HEK293 (cell line): ENCODE data around the gene FSTL3.

Source experiments
- CTCF ChIA-PET: fragments of 350-600 bp; formaldehyde crosslinking; extraction: SDS; loops from one replicate; lab custom pipeline; 2021; ENCODE audit warnings: antibody characterized with exemption; lab: Yijun Ruan, JAX
- POLR2A ChIA-PET: fragments of 300-600 bp; formaldehyde crosslinking; extraction: SDS; loops from one replicate; lab custom pipeline; 2020; ENCODE audit warnings: antibody characterized with exemption, inconsistent platforms; lab: Yijun Ruan, JAX
- H3K27ac ChIP-seq: fragments of 200-500 bp; sonication (Bioruptor generic); 2 replicates; pipeline ENCODE4 v1.5.1; 2014; ENCODE audit warnings: low read depth, low read length, control low read depth, inconsistent platforms; ENCODE audit errors: extremely low read depth
- H3K36me3 ChIP-seq, 2 experiments: fragments of 200-500 bp in 1 of 2; sonication (Bioruptor generic) in 1 of 2; 1 replicate in 1 of 2; 2 replicates in 1 of 2; pipeline ENCODE4 v1.5.1; 2014 to 2017; ENCODE audit warnings: inconsistent platforms in 2 of 2, low read length in 2 of 2; ENCODE audit not compliant: control insufficient read depth in 2 of 2, insufficient read depth in 1 of 2
- H3K4me1 ChIP-seq: fragments of 200-500 bp; sonication (Bioruptor generic); 2 replicates; pipeline ENCODE4 v1.5.1; 2014; ENCODE audit warnings: mild to moderate bottlenecking, low read length, inconsistent platforms; ENCODE audit not compliant: control insufficient read depth, insufficient read depth
- H3K4me3 ChIP-seq: 2 replicates; pipeline ENCODE4 v1.5.1; 2011; ENCODE audit warnings: low read depth, mild to moderate bottlenecking, control low read depth, low read length, moderate library complexity
- H3K9me3 ChIP-seq: fragments of 200-500 bp; sonication (Bioruptor generic); 2 replicates; pipeline ENCODE4 v1.5.1; 2014; ENCODE audit warnings: low read depth, low read length, inconsistent platforms; ENCODE audit not compliant: control insufficient read depth, insufficient read depth
- GLIS1 ChIP-seq: fragments of 450-650 bp; formaldehyde crosslinking; IDR thresholded peaks from 2 replicates; pipeline ENCODE4 v1.5.1; 2016; ENCODE audit warnings: missing biosample characterization, missing genetic modification characterization
- YY2 ChIP-seq: fragments of 450-650 bp; formaldehyde crosslinking; IDR thresholded peaks from 2 replicates; pipeline ENCODE4 v1.5.1; 2016; ENCODE audit warnings: missing biosample characterization, missing genetic modification characterization
- ZBTB7A ChIP-seq: fragments of 450-650 bp; formaldehyde crosslinking; IDR thresholded peaks from 2 replicates; pipeline ENCODE4 v1.5.1; 2016; ENCODE audit warnings: low read depth, missing biosample characterization, missing genetic modification characterization
- ZFP37 ChIP-seq: fragments of 450-650 bp; formaldehyde crosslinking; IDR thresholded peaks from 2 replicates; pipeline ENCODE4 v1.5.1; 2016; ENCODE audit warnings: missing biosample characterization, missing genetic modification characterization
- ZIC2 ChIP-seq: fragments of 450-650 bp; formaldehyde crosslinking; IDR thresholded peaks from 2 replicates; pipeline ENCODE4 v1.5.1; 2016; ENCODE audit warnings: missing biosample characterization, missing genetic modification characterization
- ZNF10 ChIP-seq: fragments of 450-650 bp; formaldehyde crosslinking; IDR thresholded peaks from 2 replicates; pipeline ENCODE4 v1.5.1; 2017; ENCODE audit warnings: missing biosample characterization, missing genetic modification characterization
- ZNF19 ChIP-seq: fragments of 450-650 bp; formaldehyde crosslinking; IDR thresholded peaks from 2 replicates; pipeline ENCODE4; 2016; ENCODE audit warnings: missing biosample characterization, missing genetic modification characterization, low read depth
- ZNF214 ChIP-seq: fragments of 450-650 bp; formaldehyde crosslinking; IDR thresholded peaks from 2 replicates; pipeline ENCODE4 v1.5.1; 2017; ENCODE audit warnings: missing biosample characterization, mild to moderate bottlenecking, missing genetic modification characterization, borderline replicate concordance
- ZNF324 ChIP-seq: fragments of 450-650 bp; formaldehyde crosslinking; IDR thresholded peaks from 2 replicates; pipeline ENCODE4 v1.5.1; 2016; ENCODE audit warnings: missing biosample characterization, missing genetic modification characterization
- ZNF341 ChIP-seq: fragments of 450-650 bp; formaldehyde crosslinking; IDR thresholded peaks from 2 replicates; pipeline ENCODE4; 2016; ENCODE audit warnings: low read depth, missing biosample characterization, missing genetic modification characterization
- ZNF501 ChIP-seq: fragments of 450-650 bp; formaldehyde crosslinking; IDR thresholded peaks from 2 replicates; pipeline ENCODE4 v1.5.1; 2016; ENCODE audit warnings: missing biosample characterization, missing genetic modification characterization
- ZNF629 ChIP-seq: fragments of 450-650 bp; formaldehyde crosslinking; IDR thresholded peaks from 2 replicates; pipeline ENCODE4 v1.5.1; 2017; ENCODE audit warnings: missing biosample characterization, missing genetic modification characterization
- ZNF747 ChIP-seq: fragments of 450-650 bp; formaldehyde crosslinking; IDR thresholded peaks from 2 replicates; pipeline ENCODE4 v1.5.1; 2016; ENCODE audit warnings: missing biosample characterization, missing genetic modification characterization
- ZXDB ChIP-seq: fragments of 450-650 bp; formaldehyde crosslinking; IDR thresholded peaks from 2 replicates; pipeline ENCODE4 v1.5.1; 2016; ENCODE audit warnings: missing biosample characterization, missing genetic modification characterization
- TF ChIP-seq, protein P1 (sequence below): fragments of 450-650 bp; formaldehyde crosslinking; IDR thresholded peaks from 2 replicates; pipeline ENCODE4 v1.5.1; 2016; ENCODE audit warnings: missing biosample characterization, missing genetic modification characterization
- TF ChIP-seq, protein P2 (sequence below): fragments of 450-650 bp; formaldehyde crosslinking; conservative IDR thresholded peaks from 2 replicates; pipeline ENCODE4 v1.5.1; 2016; ENCODE audit warnings: low read depth, missing biosample characterization, missing genetic modification characterization

Gene FSTL3

DNA sequence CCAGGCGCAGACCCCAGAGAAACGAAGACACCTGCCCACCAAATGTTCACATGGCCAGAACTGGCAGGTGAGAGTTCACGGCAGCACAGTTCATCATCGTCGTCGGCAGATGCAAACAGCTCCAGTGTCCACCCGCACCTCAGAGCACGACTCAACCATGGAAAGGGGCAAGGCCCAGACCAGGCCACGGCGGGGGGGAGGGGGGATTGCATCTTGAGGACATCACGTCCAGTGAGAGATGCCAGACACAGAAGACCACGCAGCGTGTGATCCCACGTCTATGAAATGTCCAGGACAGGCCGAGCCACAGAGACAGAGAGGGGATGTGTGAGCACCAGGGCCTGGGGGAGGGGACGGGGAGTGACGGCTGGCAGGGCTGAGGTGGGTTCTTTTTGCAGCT lies 20.5 kb upstream of the FSTL3 start:
- Histone ChIP-seq H3K9me3 (no peaks in the 10 kb centered on the region), H3K36me3 (peaks cover 7 to 86% of the 10 kb centered on the region in 2 experiments; a peak in 2 of 3 replicates), H3K27ac (peak overlapping the region; percentile 31; the same call in 1 of the 2 replicates), H3K4me3 (no peak overlapping the region), H3K4me1 (no peaks in the 10 kb centered on the region; the same call in 1 of the 2 replicates)
- ChIA-PET POLR2A (interaction anchor here (0.6 to 1.4 kb wide), 3 partner anchors 8 to 25 kb away, joined by 3 to 8 read pairs (median 3); partner anchors contain the start of gene RNF126), CTCF (no interaction called here)
- TF ChIP-seq ZNF324: no peak
- no peak for TF ChIP-seq ZFP37 (tag by site-specific recombination)
- no peak for TF ChIP-seq ZNF747 (tag by site-specific recombination)

DNA sequence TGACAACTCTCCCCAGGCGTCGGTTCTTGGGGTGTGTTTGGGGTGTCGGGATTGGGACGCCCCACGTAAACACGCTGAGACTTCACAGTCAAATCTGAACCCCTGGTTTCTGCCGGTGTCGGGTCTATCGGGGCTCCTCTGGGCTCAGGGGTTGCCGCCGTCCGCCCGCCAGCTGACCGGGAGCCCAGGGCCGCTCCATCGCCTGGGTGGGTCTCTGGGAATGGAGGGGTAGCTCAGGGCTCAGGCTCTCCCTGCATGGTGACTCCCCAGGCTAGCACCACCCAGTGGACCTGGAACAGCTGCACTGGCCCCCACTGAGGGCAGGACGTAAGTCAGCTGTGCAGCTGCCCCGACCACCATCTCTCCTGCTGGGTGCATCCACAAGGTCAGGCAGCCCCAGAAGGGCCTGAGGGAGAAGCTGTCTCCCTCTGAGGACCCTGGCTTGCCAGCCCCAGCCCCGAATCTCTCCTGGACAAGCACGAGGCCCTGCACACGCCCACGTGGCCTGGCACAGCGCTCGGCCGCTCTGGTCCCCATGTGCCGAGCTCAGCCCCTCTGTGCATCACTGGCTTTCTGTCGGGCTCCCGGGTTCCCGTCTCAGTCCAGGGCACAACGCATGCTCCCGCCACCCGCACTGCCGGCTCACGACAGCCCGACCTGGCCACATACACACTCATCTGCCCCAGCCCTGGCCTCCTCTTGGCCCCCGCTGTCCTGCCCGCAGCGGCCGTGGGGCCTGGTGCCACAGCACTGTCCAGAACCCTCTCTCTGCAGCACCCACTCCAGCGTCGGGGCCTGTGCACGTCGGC lies 19.2 kb upstream of the FSTL3 start:
- H3K36me3 ChIP-seq: peaks cover 6 to 79% of the 10 kb centered on the region in 2 experiments; a peak in 2 of 3 replicates
- H3K27ac ChIP-seq: no peak overlapping the region
- TF ChIP-seq, protein P1, sequence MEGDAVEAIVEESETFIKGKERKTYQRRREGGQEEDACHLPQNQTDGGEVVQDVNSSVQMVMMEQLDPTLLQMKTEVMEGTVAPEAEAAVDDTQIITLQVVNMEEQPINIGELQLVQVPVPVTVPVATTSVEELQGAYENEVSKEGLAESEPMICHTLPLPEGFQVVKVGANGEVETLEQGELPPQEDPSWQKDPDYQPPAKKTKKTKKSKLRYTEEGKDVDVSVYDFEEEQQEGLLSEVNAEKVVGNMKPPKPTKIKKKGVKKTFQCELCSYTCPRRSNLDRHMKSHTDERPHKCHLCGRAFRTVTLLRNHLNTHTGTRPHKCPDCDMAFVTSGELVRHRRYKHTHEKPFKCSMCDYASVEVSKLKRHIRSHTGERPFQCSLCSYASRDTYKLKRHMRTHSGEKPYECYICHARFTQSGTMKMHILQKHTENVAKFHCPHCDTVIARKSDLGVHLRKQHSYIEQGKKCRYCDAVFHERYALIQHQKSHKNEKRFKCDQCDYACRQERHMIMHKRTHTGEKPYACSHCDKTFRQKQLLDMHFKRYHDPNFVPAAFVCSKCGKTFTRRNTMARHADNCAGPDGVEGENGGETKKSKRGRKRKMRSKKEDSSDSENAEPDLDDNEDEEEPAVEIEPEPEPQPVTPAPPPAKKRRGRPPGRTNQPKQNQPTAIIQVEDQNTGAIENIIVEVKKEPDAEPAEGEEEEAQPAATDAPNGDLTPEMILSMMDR (tag by site-specific recombination): no peak
- TF ChIP-seq ZNF629 (tag by site-specific recombination): no peak
- no peak for TF ChIP-seq ZNF501 (tag by site-specific recombination)
- TF ChIP-seq GLIS1: 0 out of 2 replicates have a peak, but pooled peaks have one; percentile 7
- no peak for TF ChIP-seq ZNF19 (tag by site-specific recombination)
- TF ChIP-seq ZNF324: no peak
- TF ChIP-seq ZNF214 (tag by site-specific recombination): no peak
- no peak for TF ChIP-seq YY2 (tag by site-specific recombination)
- peak; percentile 48 for TF ChIP-seq ZIC2 (tag by site-specific recombination)
- TF ChIP-seq, protein P2, sequence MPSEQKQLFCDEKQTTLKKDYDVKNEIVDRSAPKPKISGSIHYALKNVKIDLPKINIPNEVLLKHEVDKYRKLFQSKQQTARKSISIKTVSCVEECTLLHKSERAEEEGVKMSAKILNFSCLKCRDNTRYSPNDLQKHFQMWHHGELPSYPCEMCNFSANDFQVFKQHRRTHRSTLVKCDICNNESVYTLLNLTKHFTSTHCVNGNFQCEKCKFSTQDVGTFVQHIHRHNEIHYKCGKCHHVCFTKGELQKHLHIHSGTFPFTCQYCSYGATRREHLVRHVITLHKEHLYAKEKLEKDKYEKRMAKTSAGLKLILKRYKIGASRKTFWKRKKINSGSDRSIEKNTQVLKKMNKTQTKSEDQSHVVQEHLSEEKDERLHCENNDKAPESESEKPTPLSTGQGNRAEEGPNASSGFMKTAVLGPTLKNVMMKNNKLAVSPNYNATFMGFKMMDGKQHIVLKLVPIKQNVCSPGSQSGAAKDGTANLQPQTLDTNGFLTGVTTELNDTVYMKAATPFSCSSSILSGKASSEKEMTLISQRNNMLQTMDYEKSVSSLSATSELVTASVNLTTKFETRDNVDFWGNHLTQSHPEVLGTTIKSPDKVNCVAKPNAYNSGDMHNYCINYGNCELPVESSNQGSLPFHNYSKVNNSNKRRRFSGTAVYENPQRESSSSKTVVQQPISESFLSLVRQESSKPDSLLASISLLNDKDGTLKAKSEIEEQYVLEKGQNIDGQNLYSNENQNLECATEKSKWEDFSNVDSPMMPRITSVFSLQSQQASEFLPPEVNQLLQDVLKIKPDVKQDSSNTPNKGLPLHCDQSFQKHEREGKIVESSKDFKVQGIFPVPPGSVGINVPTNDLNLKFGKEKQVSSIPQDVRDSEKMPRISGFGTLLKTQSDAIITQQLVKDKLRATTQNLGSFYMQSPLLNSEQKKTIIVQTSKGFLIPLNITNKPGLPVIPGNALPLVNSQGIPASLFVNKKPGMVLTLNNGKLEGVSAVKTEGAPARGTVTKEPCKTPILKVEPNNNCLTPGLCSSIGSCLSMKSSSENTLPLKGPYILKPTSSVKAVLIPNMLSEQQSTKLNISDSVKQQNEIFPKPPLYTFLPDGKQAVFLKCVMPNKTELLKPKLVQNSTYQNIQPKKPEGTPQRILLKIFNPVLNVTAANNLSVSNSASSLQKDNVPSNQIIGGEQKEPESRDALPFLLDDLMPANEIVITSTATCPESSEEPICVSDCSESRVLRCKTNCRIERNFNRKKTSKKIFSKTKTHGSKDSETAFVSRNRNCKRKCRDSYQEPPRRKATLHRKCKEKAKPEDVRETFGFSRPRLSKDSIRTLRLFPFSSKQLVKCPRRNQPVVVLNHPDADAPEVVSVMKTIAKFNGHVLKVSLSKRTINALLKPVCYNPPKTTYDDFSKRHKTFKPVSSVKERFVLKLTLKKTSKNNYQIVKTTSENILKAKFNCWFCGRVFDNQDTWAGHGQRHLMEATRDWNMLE (tag by site-specific recombination): no peak
- POLR2A ChIA-PET: no interaction called here
- peaks cover 9% of the 10 kb centered on the region for H3K4me1 ChIP-seq
- CTCF ChIA-PET: no interaction called here
- no peak overlapping the region for H3K4me3 ChIP-seq
- H3K9me3 ChIP-seq: no peaks in the 10 kb centered on the region

DNA sequence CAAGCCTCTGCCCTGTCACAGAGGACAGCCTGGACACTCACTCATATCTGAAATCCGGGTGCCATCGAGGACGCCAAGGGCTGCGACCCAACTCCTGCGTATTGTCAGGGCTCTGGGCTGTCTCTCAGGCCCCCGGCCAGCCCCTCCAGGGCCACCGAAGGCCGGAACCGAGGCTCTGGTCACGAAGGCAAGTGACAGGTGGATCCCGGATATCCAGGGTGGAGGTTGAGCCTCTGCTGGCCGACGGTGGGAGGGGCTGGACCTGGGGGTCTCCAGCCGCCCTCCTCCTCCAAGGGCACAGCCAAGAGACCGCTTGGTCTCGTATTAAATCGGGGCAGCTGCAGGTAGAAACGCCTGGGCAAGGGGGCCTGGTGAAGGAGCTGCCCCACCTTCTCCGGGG lies 18.6 kb upstream of the FSTL3 start:
- CTCF ChIA-PET: no interaction called here
- no peaks in the 10 kb centered on the region for H3K9me3 ChIP-seq
- H3K4me1 ChIP-seq: peaks cover 9% of the 10 kb centered on the region
- H3K4me3 ChIP-seq: no peak overlapping the region
- H3K36me3 ChIP-seq: peaks cover 6 to 73% of the 10 kb centered on the region in 2 experiments; a peak in 2 of 3 replicates
- no peak for TF ChIP-seq ZXDB (tag by site-specific recombination)
- TF ChIP-seq ZNF10: no peak
- TF ChIP-seq ZNF341 (tag by site-specific recombination): no peak
- no peak for TF ChIP-seq ZBTB7A (tag by site-specific recombination)
- H3K27ac ChIP-seq: no peak overlapping the region
- POLR2A ChIA-PET: no interaction called here
